Fibroblast of the aortic adventitia (primary cell): ENCODE data around the gene LTN1. TPM values are rescaled to one million over a fixed set of nuclear protein-coding genes. Genes with fewer than 3 reads are reported as not detected.

Experiments
- DNase-seq: peaks from one replicate; pipeline ENCODE4 v3.0.0-alpha.2; 2010; ENCODE audit warnings: low read depth
- H3K4me3 ChIP-seq: 2 replicates; pipeline ENCODE4 v1.5.1; 2011; ENCODE audit warnings: low read depth, mild to moderate bottlenecking, control low read depth, low read length, moderate library complexity
- CTCF ChIP-seq: IDR thresholded peaks from 2 replicates; pipeline ENCODE4 v1.5.1; 2011; ENCODE audit warnings: mild to moderate bottlenecking, low read length, control low read depth, inconsistent platforms; ENCODE audit not compliant: insufficient read depth
- total RNA-seq: library from RNA; depleted of rRNA; stranded (reverse); fragments of >200 nt; gene quantifications from 2 replicates; pipeline ENCODE4 v1.2.3, GENCODE V29; 2012; ENCODE audit warnings: low replicate concordance

Gene LTN1
- total RNA-seq, 1 donor = 35.2 TPM

GRCh38 chr21:28963831-28964230 is 28.8 kb downstream of the LTN1 start:
- DNase-seq = no peak
- no peak for TF ChIP-seq CTCF
- H3K4me3 ChIP-seq = no peak overlapping the region

GRCh38 chr21:28962465-28962864 is 30.2 kb downstream of the LTN1 start:
- no peak for TF ChIP-seq CTCF
- no peak overlapping the region for H3K4me3 ChIP-seq
- DNase-seq = no peak

GRCh38 chr21:28961927-28962326 is 30.8 kb downstream of the LTN1 start:
- no peak for DNase-seq
- no peak overlapping the region for H3K4me3 ChIP-seq
- TF ChIP-seq CTCF = no peak

DNA sequence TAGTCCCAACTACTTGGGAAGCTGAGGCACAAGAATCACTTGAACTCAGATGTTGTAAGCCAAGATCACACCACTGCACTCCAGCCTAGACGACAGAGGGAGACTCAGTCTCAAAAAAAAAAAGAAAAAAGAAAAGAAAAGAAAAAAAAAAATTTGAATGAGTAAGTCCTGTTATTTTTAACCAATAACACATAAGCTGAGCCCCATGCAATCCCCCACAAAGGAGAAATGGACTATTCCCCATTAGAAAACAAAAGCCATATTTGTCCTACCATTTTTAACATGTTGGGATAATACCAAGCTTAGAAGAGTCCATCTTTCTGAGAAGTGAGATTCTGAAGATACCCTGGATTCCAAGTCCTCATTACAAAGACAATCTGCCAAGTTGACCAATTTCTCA is 32.4 kb downstream of the LTN1 start:
- no peak for DNase-seq
- H3K4me3 ChIP-seq = no peak overlapping the region
- TF ChIP-seq CTCF = no peak

- peak; percentile 84 for DNase-seq
- no peak for TF ChIP-seq CTCF
- H3K4me3 ChIP-seq = no peak overlapping the region
Observed at GRCh38 chr21:28959367-28960099, 33.1 kb downstream of the LTN1 start.

- H3K4me3 ChIP-seq = no peak overlapping the region
- no peak for TF ChIP-seq CTCF
- no peak for DNase-seq
Observed at GRCh38 chr21:28953247-28953646, 39.4 kb downstream of the LTN1 start.

- no peak overlapping the region for H3K4me3 ChIP-seq
- DNase-seq = no peak
- no peak for TF ChIP-seq CTCF
Observed at GRCh38 chr21:28952686-28953085, 40.0 kb downstream of the LTN1 start.
